HEK293T (cell line): ENCODE data around the gene NRP1.

ENCODE experiments used
- CTCF ChIA-PET: fragments of 350-600 bp; formaldehyde crosslinking; extraction: SDS; loops from one replicate; lab custom pipeline; 2021; ENCODE audit warnings: antibody characterized with exemption, inconsistent platforms; lab: Yijun Ruan, JAX
- POLR2A ChIA-PET: fragments of 350-600 bp; formaldehyde crosslinking; extraction: SDS; loops from one replicate; lab custom pipeline; 2020; ENCODE audit warnings: antibody characterized with exemption, inconsistent platforms; lab: Yijun Ruan, JAX
- DNase-seq: peaks from one replicate; pipeline ENCODE4 v3.0.0; 2012; ENCODE audit warnings: mixed read lengths; ENCODE audit errors: extremely low spot score
- ARNT ChIP-seq: fragments of 450-650 bp; IDR thresholded peaks from 2 replicates; pipeline ENCODE4 v1.6.1; 2017; ENCODE audit warnings: mild to moderate bottlenecking
- BHLHE40 ChIP-seq: fragments of 450-650 bp; IDR thresholded peaks from 2 replicates; pipeline ENCODE4 v1.6.1; 2016; ENCODE audit warnings: mild to moderate bottlenecking, moderate library complexity, borderline replicate concordance
- CTBP1 ChIP-seq: fragments of 450-650 bp; IDR thresholded peaks from 2 replicates; pipeline ENCODE4 v1.6.1; 2016; ENCODE audit warnings: borderline replicate concordance
- ELF4 ChIP-seq: fragments of 450-650 bp; IDR thresholded peaks from 2 replicates; pipeline ENCODE4 v1.6.1; 2017; ENCODE audit warnings: antibody characterized with exemption
- FOXA1 ChIP-seq: fragments of 450-650 bp; IDR thresholded peaks from 2 replicates; pipeline ENCODE4 v1.6.1; 2016; ENCODE audit warnings: mild to moderate bottlenecking
- FOXK2 ChIP-seq: fragments of 450-650 bp; IDR thresholded peaks from 2 replicates; pipeline ENCODE4 v1.6.1; 2016; ENCODE audit warnings: mild to moderate bottlenecking
- FOXM1 ChIP-seq: fragments of 450-650 bp; IDR thresholded peaks from 2 replicates; pipeline ENCODE4 v1.6.1; 2017; ENCODE audit warnings: mild to moderate bottlenecking, borderline replicate concordance
- HDGF ChIP-seq: fragments of 450-650 bp; IDR thresholded peaks from 2 replicates; pipeline ENCODE4 v1.6.1; 2017; ENCODE audit warnings: antibody characterized with exemption, borderline replicate concordance
- L3MBTL2 ChIP-seq: fragments of 450-650 bp; conservative IDR thresholded peaks from 2 replicates; pipeline ENCODE4 v1.6.1; 2016; ENCODE audit warnings: mild to moderate bottlenecking
- LEF1 ChIP-seq: fragments of 450-650 bp; IDR thresholded peaks from 2 replicates; pipeline ENCODE4 v1.6.1; 2017; ENCODE audit warnings: mild to moderate bottlenecking, borderline replicate concordance
- NFRKB ChIP-seq: fragments of 450-650 bp; IDR thresholded peaks from 2 replicates; pipeline ENCODE4 v1.6.1; 2016; ENCODE audit warnings: mild to moderate bottlenecking, moderate library complexity
- PKNOX1 ChIP-seq: fragments of 450-650 bp; IDR thresholded peaks from 2 replicates; pipeline ENCODE4 v1.6.1; 2016
- SP1 ChIP-seq: fragments of 450-650 bp; IDR thresholded peaks from 2 replicates; pipeline ENCODE4 v1.6.1; 2017
- SUZ12 ChIP-seq: fragments of 450-650 bp; IDR thresholded peaks from 2 replicates; pipeline ENCODE4 v1.6.1; 2016; ENCODE audit warnings: mild to moderate bottlenecking
- TARDBP ChIP-seq: fragments of 450-650 bp; IDR thresholded peaks from 2 replicates; pipeline ENCODE4 v1.6.1; 2016
- ZNF384 ChIP-seq: fragments of 450-650 bp; IDR thresholded peaks from 2 replicates; pipeline ENCODE4 v1.6.1; 2016

NRP1 gene

GRCh38 chr10:33355274-33355673, 20.8 kb upstream of the NRP1 start:
- DNase-seq, result no peak
- TF ChIP-seq TARDBP, result no peak
- TF ChIP-seq PKNOX1, result no peak
- no peak for TF ChIP-seq LEF1
- TF ChIP-seq SP1, result no peak
- TF ChIP-seq FOXA1, result no peak
- TF ChIP-seq L3MBTL2, result no peak
- no peak for TF ChIP-seq CTBP1
- no peak for TF ChIP-seq ELF4
- TF ChIP-seq ARNT, result no peak
- no peak for TF ChIP-seq SUZ12
- no peak for TF ChIP-seq NFRKB
- no peak for TF ChIP-seq ZNF384
- no peak for TF ChIP-seq FOXK2
- TF ChIP-seq HDGF, result no peak
- no peak for TF ChIP-seq BHLHE40
- POLR2A ChIA-PET, result no interaction called here
- CTCF ChIA-PET, result no interaction called here

- TF ChIP-seq SUZ12, result no peak
- POLR2A ChIA-PET, result no interaction called here
- no peak for DNase-seq
- CTCF ChIA-PET, result no interaction called here
These were observed 19.4 kb upstream of the NRP1 start for GRCh38 chr10:33353853-33354252.

GRCh38 chr10:33353334-33353733, 18.9 kb upstream of the NRP1 start:
- DNase-seq, result no peak
- POLR2A ChIA-PET, result no interaction called here
- CTCF ChIA-PET, result no interaction called here
- TF ChIP-seq FOXM1 (no peak), LEF1 (no peak), ZNF384 (no peak), SUZ12 (no peak), CTBP1 (no peak), SP1 (no peak), HDGF (no peak), TARDBP (no peak), L3MBTL2 (no peak), FOXK2 (no peak), NFRKB (no peak), FOXA1 (no peak), ARNT (no peak), ELF4 (no peak), PKNOX1 (no peak), BHLHE40 (no peak)

- TF ChIP-seq FOXM1, result no peak
- no peak for DNase-seq
- ChIA-PET CTCF (no interaction called here), POLR2A (no interaction called here)
These were observed 18.1 kb upstream of the NRP1 start for GRCh38 chr10:33352615-33353014.

GRCh38 chr10:33352175-33352574, 17.7 kb upstream of the NRP1 start:
- ChIA-PET CTCF (no interaction called here), POLR2A (no interaction called here)
- no peak for DNase-seq
- TF ChIP-seq PKNOX1 (no peak), HDGF (no peak), ZNF384 (no peak), L3MBTL2 (no peak), ARNT (no peak), NFRKB (no peak), BHLHE40 (no peak), FOXM1 (no peak), LEF1 (no peak), ELF4 (no peak), SP1 (no peak), FOXA1 (no peak), SUZ12 (no peak), TARDBP (no peak), FOXK2 (no peak)

GRCh38 chr10:33350041-33350440, 15.6 kb upstream of the NRP1 start:
- TF ChIP-seq LEF1 (no peak), PKNOX1 (no peak), SUZ12 (no peak), ZNF384 (no peak), FOXM1 (no peak), ARNT (no peak), TARDBP (no peak), CTBP1 (no peak), L3MBTL2 (no peak), SP1 (no peak), HDGF (no peak), NFRKB (no peak), BHLHE40 (no peak)
- CTCF ChIA-PET, result interaction anchor here (1.0 kb wide), 1 partner anchor 137 kb away, joined by 4 read pairs; no protein-coding TSS in a partner anchor
- POLR2A ChIA-PET, result interaction anchor here (1.2 kb wide), 1 partner anchor 13 kb away, joined by 3 read pairs; no protein-coding TSS in a partner anchor
- no peak for DNase-seq
